Stimulated activated CD4-positive, alpha-beta T cell treated with anti-CD3 and anti-CD28 coated beads, Interleukin-2, amount 100 ng/mL, for 24 hours (primary cell): Measurements from ENCODE around the gene AGPAT2.

Source experiments
- DNase-seq, 2 donors: peaks; one replicate each; pipeline ENCODE4 v3.0.0-alpha.2; 2020

The AGPAT2 gene

GRCh38 chr9:136700959-136701667 is 13.9 kb upstream of the AGPAT2 start:
- peak; percentile 76 to 77 for DNase-seq

GRCh38 chr9:136700304-136700703 is 13.0 kb upstream of the AGPAT2 start:
- DNase-seq, result no peak

- no peak for DNase-seq
These were observed 11.5 kb upstream of the AGPAT2 start for GRCh38 chr9:136698635-136699246.

GRCh38 chr9:136697821-136698526 is 10.7 kb upstream of the AGPAT2 start:
- no peak for DNase-seq

GRCh38 chr9:136697146-136697820 is 10.0 kb upstream of the AGPAT2 start:
- no peak for DNase-seq

GRCh38 chr9:136696502-136696901 is 9.2 kb upstream of the AGPAT2 start:
- no peak for DNase-seq

DNA sequence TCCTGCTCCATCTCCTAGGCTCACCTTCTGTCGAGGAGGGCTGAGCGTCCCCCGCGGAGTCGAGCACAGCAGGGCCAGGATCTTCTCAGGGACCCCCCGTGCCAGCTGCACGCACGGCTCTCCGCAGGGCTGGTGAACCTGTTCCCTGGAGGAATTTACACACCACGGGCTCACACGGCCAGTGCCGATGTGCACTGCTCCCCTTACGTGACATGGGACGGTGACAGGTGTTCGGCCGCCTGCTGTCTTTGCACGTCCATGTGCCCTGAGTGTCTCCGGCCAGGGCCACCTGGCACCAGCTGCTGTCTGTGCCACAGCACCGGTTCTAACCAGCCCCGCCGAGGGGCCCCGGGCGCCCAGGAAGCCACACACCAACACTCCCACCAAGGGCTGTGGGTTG is 8.7 kb upstream of the AGPAT2 start:
- no peak for DNase-seq

DNA sequence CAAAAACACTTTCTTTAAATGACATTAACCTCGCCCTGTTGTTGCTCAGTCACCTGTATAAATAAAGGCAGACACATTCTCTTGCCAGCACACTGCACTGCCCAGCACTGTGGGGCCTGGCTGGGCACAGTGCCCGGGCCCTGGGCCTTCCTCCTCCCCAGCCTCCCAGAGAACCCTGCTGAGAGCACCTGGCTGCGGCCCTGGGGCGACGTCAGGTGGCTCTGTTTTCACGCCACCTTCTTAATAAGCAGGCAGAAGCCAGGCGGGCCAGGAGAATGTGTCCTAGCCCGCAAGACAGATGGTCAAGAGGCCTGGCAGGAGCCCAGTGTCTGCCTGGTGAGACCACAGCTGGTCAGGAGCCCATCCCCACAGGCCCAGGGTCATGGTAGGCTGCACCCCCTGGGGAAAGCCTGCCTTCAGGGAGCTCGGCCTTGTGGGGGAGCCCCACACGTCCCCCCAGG is 8.2 kb upstream of the AGPAT2 start:
- DNase-seq, result no peak

DNA sequence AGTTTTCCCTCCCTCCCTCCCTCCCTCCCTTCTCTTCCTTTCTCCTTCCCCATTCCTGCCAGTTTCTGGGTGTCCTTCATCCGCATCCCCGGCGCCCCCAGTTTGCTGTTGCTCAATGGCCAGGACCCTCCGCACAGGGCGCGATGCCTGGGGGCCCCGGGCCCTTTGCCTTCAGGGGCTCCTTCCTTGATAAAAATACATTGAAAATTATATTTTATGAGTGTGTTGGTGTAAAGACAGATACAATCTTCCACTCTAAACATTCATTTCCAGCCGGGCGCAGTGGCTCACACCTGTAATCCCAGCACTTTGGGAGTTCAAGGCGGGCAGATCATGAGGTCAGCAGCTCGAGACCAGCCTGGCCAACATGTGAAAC is 7.6 kb upstream of the AGPAT2 start:
- no peak for DNase-seq

DNA sequence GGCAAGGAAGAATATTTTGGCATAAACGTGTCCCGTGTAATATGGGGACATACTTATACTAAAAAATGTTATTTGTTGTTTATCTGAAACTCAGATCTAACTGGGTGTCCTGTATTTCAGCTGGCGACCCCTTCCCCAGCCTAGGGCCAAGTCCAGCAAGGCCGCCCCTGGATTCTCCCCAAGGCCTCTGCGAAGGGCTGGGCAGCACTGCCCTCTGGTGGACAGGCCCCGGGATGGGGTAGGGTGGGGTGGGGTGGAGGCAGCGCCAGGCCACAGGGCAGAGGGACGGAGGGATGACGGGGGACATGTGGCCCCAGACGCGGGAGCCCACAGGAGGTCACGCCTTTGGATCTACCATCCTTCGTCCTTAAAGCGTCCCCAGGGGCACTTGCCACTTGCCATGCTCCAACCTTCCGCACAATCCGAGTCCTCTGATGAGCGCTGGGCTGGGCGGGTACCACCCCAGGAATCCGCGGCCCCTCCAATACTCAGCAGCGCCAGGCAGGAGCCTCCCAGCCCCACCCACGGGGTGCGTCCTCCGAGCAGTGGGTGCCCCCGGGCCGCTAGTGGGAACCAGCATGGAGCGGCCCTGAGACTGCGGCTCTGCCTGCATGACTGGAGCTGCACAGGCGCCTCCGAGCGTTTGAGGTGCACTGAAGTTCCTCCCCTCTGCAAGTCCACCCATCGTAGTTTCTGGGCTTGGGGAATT is 7.1 kb upstream of the AGPAT2 start:
- DNase-seq, result peak; percentile 39 to 57

GRCh38 chr9:136693490-136694162 is 6.4 kb upstream of the AGPAT2 start:
- no peak for DNase-seq

- DNase-seq, result no peak
These were observed 5.9 kb upstream of the AGPAT2 start for GRCh38 chr9:136693135-136693489.

- no peak for DNase-seq
These were observed 5.2 kb upstream of the AGPAT2 start for GRCh38 chr9:136692185-136693134.

DNA sequence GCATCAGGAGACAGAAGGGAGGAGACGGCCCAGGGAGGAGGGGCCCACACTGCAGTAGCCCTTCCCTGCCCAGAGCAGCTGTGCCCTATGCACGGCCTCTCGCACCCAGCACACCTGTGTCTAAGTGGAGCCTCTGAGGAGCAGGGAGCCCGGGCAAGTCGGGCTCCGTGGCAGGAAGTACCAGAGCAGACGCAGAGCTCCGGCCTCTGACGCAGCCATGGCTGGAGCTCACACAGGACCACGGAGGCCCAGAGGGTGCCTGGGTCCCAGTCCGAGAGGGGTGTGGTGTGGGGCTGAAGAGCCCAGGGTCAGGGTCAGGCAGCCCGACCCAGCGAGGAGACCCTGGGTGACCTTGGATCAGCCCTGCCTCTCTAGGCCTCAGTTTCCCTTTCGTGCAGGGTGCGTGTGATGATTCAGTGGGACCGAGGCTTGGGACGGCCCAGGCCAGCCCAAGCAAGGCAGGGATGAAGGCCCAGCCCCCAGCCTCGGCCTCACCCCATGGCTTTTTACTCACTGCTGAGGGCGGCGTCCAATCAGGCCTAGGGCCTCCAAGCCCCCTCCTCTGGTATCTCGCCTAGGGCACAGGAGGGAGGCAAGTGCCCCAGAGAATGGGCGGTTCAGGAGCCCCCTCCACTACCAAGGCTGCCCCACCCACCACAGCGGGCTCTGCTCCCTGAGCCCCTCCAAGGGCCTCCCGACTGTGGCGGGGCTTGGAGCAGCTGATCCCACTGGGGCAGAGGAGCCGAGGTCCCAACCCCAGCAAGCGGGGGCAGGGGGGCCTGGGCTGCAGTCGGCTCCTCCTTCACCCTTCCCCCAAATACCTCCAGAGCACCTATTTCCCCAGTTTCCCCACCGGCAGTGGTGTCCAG is 4.3 kb upstream of the AGPAT2 start:
- DNase-seq, result no peak

GRCh38 chr9:136690806-136691261 is 3.6 kb upstream of the AGPAT2 start:
- DNase-seq, result no peak

GRCh38 chr9:136690104-136690805 is 3.0 kb upstream of the AGPAT2 start:
- DNase-seq, result no peak

- no peak for DNase-seq
These were observed 1.8 kb upstream of the AGPAT2 start for GRCh38 chr9:136689108-136689460.

- no peak for DNase-seq
These were observed 1.2 kb upstream of the AGPAT2 start for GRCh38 chr9:136688274-136689107.
